GM19023 (cell line): ENCODE measurements around the gene PACS1.
A peak's percentile ranks its signal among the peaks of the same experiment; 100 is the strongest.

Experiments
- ATAC-seq: cut with Tn5 transposase; IDR thresholded peaks from one replicate; pipeline ENCODE4 v1.9.1; 2021; ENCODE audit warnings: mild to moderate bottlenecking, moderate library complexity; ENCODE audit not compliant: unreplicated experiment

Gene PACS1

DNA sequence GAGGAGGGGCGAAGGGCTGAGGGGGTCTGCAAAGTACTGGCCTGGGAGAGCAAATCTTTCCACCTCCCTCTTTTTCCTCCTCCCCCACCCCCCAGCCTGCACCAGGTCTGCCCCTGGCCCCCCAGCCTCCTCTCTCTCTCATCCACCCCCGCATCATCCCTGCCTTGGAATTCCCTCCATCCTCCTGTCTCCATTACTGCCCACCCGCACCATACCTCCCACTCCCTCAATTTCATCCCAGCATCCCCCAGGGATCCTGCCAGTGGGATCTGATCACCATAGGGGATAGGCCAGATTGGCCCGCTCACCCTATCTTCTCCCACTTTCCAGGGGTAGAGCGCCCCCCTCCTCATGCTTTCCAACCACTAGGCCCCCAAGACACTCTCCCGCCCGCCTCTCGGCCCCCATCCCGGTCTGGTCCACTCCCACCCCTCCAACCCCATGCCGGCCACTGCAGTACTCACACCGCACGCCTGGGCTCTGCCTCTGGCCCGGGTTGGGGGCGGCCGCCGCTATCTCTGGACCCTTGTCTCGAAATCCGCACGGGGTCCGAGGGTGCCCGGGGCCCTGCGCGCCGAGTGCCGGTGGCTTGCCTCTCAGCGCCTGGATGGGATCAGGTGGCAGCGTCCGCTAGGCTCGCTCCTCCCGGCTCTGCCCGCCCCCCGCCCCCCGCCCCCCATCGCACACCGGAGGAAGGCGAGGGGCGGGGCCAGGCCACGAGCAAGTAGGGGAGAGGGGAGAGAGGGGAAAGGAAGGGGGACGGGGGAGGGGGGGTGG, 21.3 kb upstream of the PACS1 start, which contains the start of gene GAL3ST3:
Gene GAL3ST3 (minus strand): TSS at position 615 of the 777 bp plus-strand sequence. CDS start 3,746 bp downstream, outside the sequence.
- no peak for ATAC-seq

- no peak for ATAC-seq
These were observed 19.4 kb upstream of the PACS1 start for GRCh38 chr11:66050581-66051231.

- no peak for ATAC-seq
These were observed 18.7 kb upstream of the PACS1 start for GRCh38 chr11:66051371-66051765.

DNA sequence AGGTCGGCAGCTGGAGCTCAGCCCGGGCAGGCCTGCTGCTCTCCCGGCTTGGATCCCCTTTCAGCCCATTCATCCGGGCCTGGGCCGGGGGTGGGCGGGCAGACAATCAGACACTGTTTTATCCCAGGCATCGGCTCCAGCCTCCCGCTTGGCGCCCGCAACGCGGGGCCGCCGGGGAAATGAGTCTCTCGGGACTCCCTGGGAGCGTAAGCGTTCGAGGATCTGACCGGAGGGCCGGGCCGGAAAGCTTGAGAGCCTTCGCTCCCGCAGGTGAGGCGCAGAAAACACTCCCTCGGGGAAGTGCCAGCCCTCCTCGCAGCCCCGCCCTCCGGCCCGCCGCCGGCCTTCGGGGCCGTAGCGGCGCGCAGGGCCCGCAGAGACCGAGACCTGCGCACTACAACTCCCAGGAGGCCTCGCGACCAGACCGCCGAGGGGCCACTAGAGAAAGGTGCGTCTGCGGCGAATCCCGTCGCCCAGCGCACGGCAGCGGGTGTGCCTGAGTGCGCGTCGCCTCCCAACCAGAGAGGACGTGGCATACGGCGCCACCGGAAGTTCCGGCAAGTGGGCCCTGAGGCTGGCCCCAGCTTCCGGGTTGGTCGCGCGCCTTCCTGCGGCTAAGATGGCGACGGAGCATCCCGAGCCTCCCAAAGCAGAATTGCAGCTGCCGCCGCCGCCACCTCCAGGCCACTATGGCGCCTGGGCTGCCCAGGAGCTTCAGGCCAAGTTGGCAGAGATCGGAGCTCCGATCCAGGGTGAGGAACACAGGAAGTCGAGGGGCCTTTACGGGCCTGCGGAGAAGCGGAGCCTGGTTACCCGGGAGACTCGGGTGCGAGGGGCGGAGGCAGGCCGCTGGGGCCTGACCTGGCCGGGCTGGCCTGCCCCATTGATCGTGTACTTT, 18.1 kb upstream of the PACS1 start, which contains the start of gene SF3B2:
Gene SF3B2 (plus strand): TSS at position 599 of the 898 bp plus-strand sequence. CDS start 21 bp downstream, at position 620.
- ATAC-seq, result peak; percentile 94

DNA sequence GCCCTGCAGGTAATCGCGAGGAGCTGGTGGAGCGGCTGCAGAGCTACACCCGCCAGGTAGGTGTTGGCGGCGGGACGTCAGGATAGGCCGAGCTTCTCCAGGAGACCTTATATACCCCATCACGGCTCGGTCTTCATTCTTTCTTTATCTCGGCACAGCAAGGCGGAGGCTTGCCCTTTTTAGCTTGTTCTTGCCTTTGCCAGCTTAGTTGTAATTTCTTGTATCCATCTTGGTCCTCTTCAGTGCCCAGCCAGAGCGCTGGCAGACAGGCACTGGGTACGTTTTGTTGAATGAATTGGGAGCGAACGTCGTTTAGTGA, 17.4 kb upstream of the PACS1 start:
- no peak for ATAC-seq

- no peak for ATAC-seq
These were observed 15.1 kb upstream of the PACS1 start for GRCh38 chr11:66055021-66055420.

- no peak for ATAC-seq
These were observed 13.6 kb upstream of the PACS1 start for GRCh38 chr11:66056501-66056900.

DNA sequence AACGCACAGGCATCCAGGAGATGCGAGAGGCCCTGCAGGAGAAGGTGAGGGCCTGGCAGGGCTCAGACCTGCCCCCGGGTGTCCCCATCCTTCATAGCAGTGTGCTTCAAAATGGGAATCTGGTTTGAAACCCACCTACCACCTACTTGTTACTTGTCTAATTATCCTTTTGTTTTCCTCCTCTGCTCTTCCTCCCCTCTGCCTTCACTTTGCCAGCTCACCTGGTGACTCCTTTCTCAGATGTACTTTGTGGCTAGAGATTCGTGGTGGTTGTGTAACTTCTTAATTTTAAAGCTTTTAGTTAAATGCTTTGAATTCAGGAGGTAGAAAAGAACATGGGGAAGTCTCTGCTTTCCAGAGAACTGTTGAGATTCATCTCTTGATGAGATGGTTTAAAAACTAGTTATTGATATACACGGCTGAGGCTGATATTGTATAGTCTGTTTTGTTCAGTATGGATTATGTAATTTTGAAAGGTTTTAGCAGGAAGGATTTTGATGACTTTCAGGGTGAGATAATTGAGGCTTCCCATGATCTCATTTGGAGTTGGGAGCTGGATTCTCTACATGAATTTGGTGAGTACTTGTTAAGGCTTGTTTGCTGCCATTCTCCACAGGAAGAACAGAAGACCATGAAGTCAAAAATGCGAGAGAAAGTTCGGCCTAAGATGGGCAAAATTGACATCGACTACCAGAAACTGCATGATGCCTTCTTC, 9.9 kb upstream of the PACS1 start:
- ATAC-seq, result no peak

GRCh38 chr11:66061268-66061667, 8.8 kb upstream of the PACS1 start:
- no peak for ATAC-seq

DNA sequence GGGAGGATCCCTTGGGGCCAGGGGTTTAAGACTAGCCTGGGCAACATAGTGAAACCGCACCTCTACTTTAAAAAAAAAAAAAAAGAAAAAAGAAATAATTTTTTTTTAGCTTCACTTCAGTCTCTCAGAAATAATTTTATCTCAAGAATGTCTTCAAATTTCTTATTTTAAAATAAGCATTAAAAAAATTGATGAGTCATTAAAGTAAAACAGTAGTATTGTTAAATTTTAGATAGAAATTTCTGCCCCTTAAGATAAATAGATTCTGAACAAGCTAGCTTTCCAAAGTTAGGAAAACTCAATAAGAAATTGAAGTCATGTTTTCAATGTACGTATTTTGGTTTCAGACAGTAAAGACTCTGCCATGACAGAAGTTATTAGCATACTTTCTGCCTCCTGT, 7.7 kb upstream of the PACS1 start:
- no peak for ATAC-seq

DNA sequence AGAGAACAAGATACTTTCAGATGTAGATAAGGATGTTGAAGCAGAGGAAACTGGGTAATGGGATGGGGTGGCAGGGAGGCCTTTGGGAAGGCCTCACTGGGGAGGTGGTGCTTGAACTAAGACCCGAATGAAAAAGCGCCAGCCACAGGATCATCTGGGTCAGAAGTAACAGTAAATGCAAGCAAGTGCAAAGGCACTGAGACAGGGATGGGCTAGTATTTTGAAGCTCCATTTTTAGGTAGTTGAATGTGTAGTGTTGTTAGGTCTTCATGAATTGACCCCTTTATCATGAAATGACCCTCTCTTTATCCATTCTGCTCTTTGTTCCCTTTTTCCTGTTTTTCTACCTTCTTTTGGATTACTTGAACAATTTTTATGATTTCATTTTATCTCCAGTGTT, 6.2 kb upstream of the PACS1 start:
- no peak for ATAC-seq

DNA sequence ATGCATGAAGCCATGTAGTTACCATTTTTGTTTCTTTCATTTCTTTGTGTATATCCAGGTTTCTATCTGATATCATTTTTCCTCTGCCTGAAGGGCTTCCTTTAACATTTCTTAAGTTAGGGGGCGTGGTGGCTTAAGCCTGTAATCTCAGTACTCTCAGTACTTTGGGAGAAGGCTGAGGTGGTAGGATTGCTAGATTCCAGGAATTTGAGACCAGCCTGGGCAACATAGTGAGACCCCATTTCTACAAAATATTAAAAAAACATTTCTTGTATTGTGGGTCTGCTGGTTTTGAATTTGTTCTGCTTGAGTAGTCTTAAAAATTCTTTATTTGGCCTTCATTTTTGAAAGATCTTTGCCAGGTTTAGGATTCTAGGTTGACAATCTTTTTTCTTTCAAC, 5.5 kb upstream of the PACS1 start:
- ATAC-seq, result no peak

GRCh38 chr11:66066751-66067150, 3.3 kb upstream of the PACS1 start:
- ATAC-seq, result no peak

- no peak for ATAC-seq
These were observed 2.4 kb upstream of the PACS1 start for GRCh38 chr11:66067640-66068039.

- ATAC-seq, result no peak
These were observed 1.8 kb upstream of the PACS1 start for GRCh38 chr11:66068154-66068821.

GRCh38 chr11:66068923-66069714, 953 bp upstream of the PACS1 start:
- ATAC-seq, result no peak

GRCh38 chr11:66070604-66071380, 720 bp downstream of the PACS1 start:
- ATAC-seq, result no peak

GRCh38 chr11:66071381-66071801, 1.3 kb downstream of the PACS1 start:
- no peak for ATAC-seq

DNA sequence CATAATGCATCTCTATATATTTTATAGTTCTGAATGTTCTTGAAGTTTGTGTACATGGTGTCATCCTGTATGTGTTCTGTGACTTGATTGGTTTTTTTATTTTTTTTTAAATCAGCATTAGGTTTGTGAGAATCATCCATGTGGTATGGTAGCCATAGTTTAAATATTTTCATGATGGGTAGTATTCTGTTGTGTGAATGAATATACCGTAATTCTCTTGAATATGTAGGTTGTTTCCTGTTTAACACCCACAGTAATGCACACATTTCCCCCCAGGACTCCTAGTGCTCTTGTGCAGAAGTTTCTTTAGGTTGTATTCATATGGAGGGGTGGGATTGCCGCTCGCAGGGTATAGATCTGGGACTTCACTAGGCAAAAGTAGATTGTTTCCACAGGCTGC, 2.0 kb downstream of the PACS1 start:
- ATAC-seq, result no peak
